Kasumi-1 (cell line): ENCODE measurements around the gene ALDH1A2.
"Not testable (repeated sequence)": the region's sequence is repeated elsewhere in the genome, so short reads cannot be mapped to it uniquely, and the experiment has no call there.

ENCODE experiments used
- DNase-seq, 2 experiments: peaks; one replicate each; lab custom pipeline; 2025; lab: John Stamatoyannopoulos, UW

ALDH1A2 gene

GRCh38 chr15:58040150-58040549 lies 25.4 kb downstream of the ALDH1A2 start:
- no peak for DNase-seq

- DNase-seq = no peak
These were observed 26.2 kb downstream of the ALDH1A2 start for GRCh38 chr15:58039079-58040035.

- DNase-seq = no peak
These were observed 27.0 kb downstream of the ALDH1A2 start for GRCh38 chr15:58038426-58039078.

GRCh38 chr15:58037723-58038301 lies 27.7 kb downstream of the ALDH1A2 start:
- no peak for DNase-seq

- DNase-seq = no peak
These were observed 28.9 kb downstream of the ALDH1A2 start for GRCh38 chr15:58036579-58036978.

- not testable (repeated sequence) for DNase-seq
These were observed 37.1 kb downstream of the ALDH1A2 start for GRCh38 chr15:58028392-58028791.

GRCh38 chr15:58026552-58026951 lies 39.0 kb downstream of the ALDH1A2 start:
- no peak for DNase-seq

- no peak for DNase-seq
These were observed 39.5 kb downstream of the ALDH1A2 start for GRCh38 chr15:58026051-58026450.

- DNase-seq = no peak
These were observed 43.9 kb downstream of the ALDH1A2 start for GRCh38 chr15:58021332-58022230.

GRCh38 chr15:58019503-58020376 lies 45.8 kb downstream of the ALDH1A2 start:
- DNase-seq = no peak

GRCh38 chr15:58017869-58018268 lies 47.6 kb downstream of the ALDH1A2 start:
- DNase-seq = no peak

- DNase-seq = no peak
These were observed 48.8 kb downstream of the ALDH1A2 start for GRCh38 chr15:58016581-58017175.

GRCh38 chr15:58015565-58015964 lies 49.9 kb downstream of the ALDH1A2 start:
- no peak for DNase-seq

GRCh38 chr15:58014470-58014869 lies 51.0 kb downstream of the ALDH1A2 start:
- DNase-seq = no peak

GRCh38 chr15:58014040-58014439 lies 51.5 kb downstream of the ALDH1A2 start:
- DNase-seq = no peak

GRCh38 chr15:58010983-58011382 lies 54.5 kb downstream of the ALDH1A2 start:
- no peak for DNase-seq

- no peak for DNase-seq
These were observed 61.7 kb downstream of the ALDH1A2 start for GRCh38 chr15:58003810-58004209.

- no peak for DNase-seq
These were observed 63.0 kb downstream of the ALDH1A2 start for GRCh38 chr15:58002338-58003126.

GRCh38 chr15:57999699-58000098 lies 65.8 kb downstream of the ALDH1A2 start:
- DNase-seq = not testable (repeated sequence)

- DNase-seq = no peak
These were observed 69.0 kb downstream of the ALDH1A2 start for GRCh38 chr15:57996561-57996960.
